Small intestine (tissue), 7 donors: ENCODE measurements around the gene PCSK5. TPM values are rescaled to one million over a fixed set of nuclear protein-coding genes. Genes with fewer than 3 reads are reported as not detected.

ENCODE experiments used
- DNase-seq, 2 donors: peaks; one replicate each; pipeline versions ENCODE4 v3.0.0 to v3.0.0-alpha.2; 2013
- FAIRE-seq: peaks from 2 replicates; lab custom pipeline; 2012; peaks lifted over from hg19 to GRCh38; lab: Jason Lieb, UNC
- H3K27ac ChIP-seq, 3 donors: one replicate each; pipeline ENCODE4 v1.5.1; 2013; ENCODE audit warnings: low read length in 2 of 3, mild to moderate bottlenecking in 2 of 3, control low read depth in 1 of 3, inconsistent platforms in 1 of 3, low read depth in 1 of 3, moderate library complexity in 1 of 3
- H3K27me3 ChIP-seq, 3 donors: one replicate each; pipeline ENCODE4 v1.6.1; 2013; ENCODE audit warnings: low read length in 3 of 3, inconsistent platforms in 1 of 3; ENCODE audit not compliant: control insufficient read depth in 3 of 3, insufficient read depth in 3 of 3
- H3K36me3 ChIP-seq, 3 donors: one replicate each; pipeline ENCODE4 v1.6.1; 2013; ENCODE audit warnings: low read length in 3 of 3, inconsistent platforms in 1 of 3, low read depth in 1 of 3, mild to moderate bottlenecking in 1 of 3, moderate library complexity in 1 of 3; ENCODE audit not compliant: control insufficient read depth in 3 of 3, insufficient read depth in 2 of 3
- H3K4me1 ChIP-seq, 3 donors: one replicate each; pipeline ENCODE4 v1.6.1; 2013; ENCODE audit warnings: low read length in 2 of 3, inconsistent platforms in 1 of 3, low read depth in 1 of 3, mild to moderate bottlenecking in 1 of 3, moderate library complexity in 1 of 3; ENCODE audit not compliant: control insufficient read depth in 3 of 3, insufficient read depth in 2 of 3
- H3K4me3 ChIP-seq, 3 donors: one replicate each; pipeline ENCODE4 v1.5.1; 2013; ENCODE audit warnings: low read length in 3 of 3, control low read depth in 1 of 3, inconsistent platforms in 1 of 3, low read depth in 1 of 3, mild to moderate bottlenecking in 1 of 3, moderate library complexity in 1 of 3
- H3K9me3 ChIP-seq, 2 donors: one replicate each; pipeline ENCODE4 v1.6.1; 2013; ENCODE audit warnings: low read depth in 1 of 2, low read length in 1 of 2; ENCODE audit not compliant: control insufficient read depth in 2 of 2, insufficient read depth in 1 of 2
- WGBS, 3 donors: extraction: QIAGEN DNeasy Blood & Tissue Kit; methylation state at CpG; one replicate each; pipeline ENCODE4 v1.1.7; 2013; 5-methylcytosine and 5-hydroxymethylcytosine counted together
- polyA plus RNA-seq, 4 donors: library from polyadenylated mRNA; stranded (reverse) in 3 of 4; unstranded in 1 of 4; fragments of 200-250 nt in 3 of 4; fragments of 120-200 nt in 1 of 4; gene quantifications; one replicate each; pipeline versions ENCODE4 v1.2.1 to v1.2.3, GENCODE V29; 2013
- donor health status: healthy with polysubstance abuse.
- donor health status: control.
- donor health status: control.
- donor health status: Bipolar disorder and iron deficiency.
- donor health status: healthy.

The PCSK5 gene
- polyA plus RNA-seq, 4 donors = 10.3 to 92.3 (median 16.6) TPM

GRCh38 chr9:75992482-75993206, 102.2 kb downstream of the PCSK5 start:
- FAIRE-seq = no peak
- H3K4me1 ChIP-seq = peaks cover 8 to 61% (median 11%) of the 10 kb centered on the region in 3 donors

DNA sequence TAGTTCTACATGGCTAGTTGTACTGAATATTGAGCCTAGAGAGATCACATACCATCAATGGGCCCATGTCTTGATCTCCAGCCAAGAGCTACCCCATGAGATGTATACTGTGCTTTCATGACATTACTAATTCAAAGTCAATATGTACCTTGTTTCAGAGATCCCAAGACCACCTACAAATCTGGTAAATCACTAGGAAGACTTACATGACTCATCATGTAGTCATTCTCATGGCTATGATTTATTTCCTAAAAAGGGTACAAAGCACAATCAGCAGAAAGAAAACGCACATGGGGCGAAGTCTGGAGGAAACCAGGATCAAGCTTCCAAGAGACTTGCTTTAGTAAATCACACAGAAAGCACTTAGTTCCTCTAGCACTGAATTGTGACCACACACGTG, 103.0 kb downstream of the PCSK5 start:
- Histone ChIP-seq H3K4me3 (no peak overlapping the region), H3K36me3 (peaks cover 0 to 13% (median 7%) of the 10 kb centered on the region in 3 donors), H3K9me3 (no peaks in the 10 kb centered on the region), H3K27ac (peak overlapping the region in 2 of 3 donors; percentile 5 to 47), H3K4me1 (peaks cover 8 to 65% (median 13%) of the 10 kb centered on the region in 3 donors), H3K27me3 (no peaks in the 10 kb centered on the region)
- peak; percentile 35 to 57 for DNase-seq
- FAIRE-seq = no peak
- WGBS, 3 donors = 38 to 66% (median 47%) methylated on average over 3 of the region's 3 CpGs

More at GRCh38 chr9:75992482-75993206, 102.2 kb downstream of the PCSK5 start:
- Histone ChIP-seq H3K27me3 (no peaks in the 10 kb centered on the region), H3K27ac (peak overlapping the region in 1 of 3 donors; percentile 47), H3K4me3 (no peak overlapping the region), H3K36me3 (peaks cover 3 to 20% (median 7%) of the 10 kb centered on the region in 3 donors), H3K9me3 (no peaks in the 10 kb centered on the region)
- DNase-seq = no peak
- WGBS, 3 donors = 76 to 90% (median 78%) methylated on average over 8 of the region's 8 CpGs

DNA sequence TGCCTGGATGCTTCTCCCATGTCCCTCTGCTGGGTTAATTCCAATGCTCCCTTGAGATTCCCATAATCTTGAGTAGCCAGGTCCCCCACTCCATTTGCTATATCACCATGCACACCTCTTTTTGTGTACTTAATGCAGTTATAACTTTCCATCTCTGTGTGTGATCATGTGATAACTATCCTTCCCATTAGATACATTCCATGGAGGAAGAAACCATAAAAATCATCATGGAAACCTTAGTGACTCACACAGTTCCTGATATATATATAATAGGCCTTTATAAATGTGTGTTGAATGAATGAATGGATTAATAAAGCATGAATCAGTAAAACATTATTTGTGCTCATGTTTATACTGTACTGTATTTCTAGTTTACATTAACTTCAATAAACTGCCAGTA, 104.6 kb downstream of the PCSK5 start:
- Histone ChIP-seq H3K4me1 (peaks cover 4 to 49% (median 8%) of the 10 kb centered on the region in 3 donors), H3K27me3 (no peaks in the 10 kb centered on the region), H3K9me3 (no peaks in the 10 kb centered on the region), H3K27ac (no peak overlapping the region), H3K36me3 (peaks cover 0 to 6% (median 4%) of the 10 kb centered on the region in 3 donors), H3K4me3 (no peak overlapping the region)
- FAIRE-seq = no peak
- DNase-seq = peak in 1 of 2 donors; percentile 44

GRCh38 chr9:75996726-75997125, 106.3 kb downstream of the PCSK5 start:
- FAIRE-seq = peak; percentile 23
- no peaks in the 10 kb centered on the region for H3K9me3 ChIP-seq
- H3K4me1 ChIP-seq = peaks cover 4 to 39% (median 8%) of the 10 kb centered on the region in 3 donors
- no peak overlapping the region for H3K4me3 ChIP-seq
- DNase-seq = peak; percentile 64 to 82
- H3K36me3 ChIP-seq = peaks cover 0 to 6% (median 4%) of the 10 kb centered on the region in 3 donors
- H3K27me3 ChIP-seq = no peaks in the 10 kb centered on the region
- peak overlapping the region in 1 of 3 donors; percentile 51 for H3K27ac ChIP-seq

DNA sequence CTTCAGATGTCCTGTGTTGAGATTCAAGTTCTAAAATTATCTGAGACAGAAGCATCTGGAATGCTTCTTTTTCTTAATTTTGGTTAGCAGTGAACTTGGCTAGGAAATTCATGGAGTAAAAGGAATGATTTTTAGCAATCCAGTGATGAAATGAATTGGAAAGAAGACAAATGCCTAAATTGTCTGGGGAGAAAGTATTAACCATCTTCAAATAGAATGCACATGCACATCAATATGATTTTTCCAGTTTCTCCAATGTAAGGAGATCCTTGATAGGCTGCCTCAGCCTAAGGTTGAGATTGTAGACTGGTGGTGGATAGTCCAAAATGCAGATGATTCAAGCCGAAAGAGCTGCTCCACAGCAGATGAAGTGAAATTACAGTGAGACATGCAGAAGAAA, 106.7 kb downstream of the PCSK5 start:
- Histone ChIP-seq H3K27me3 (no peaks in the 10 kb centered on the region), H3K36me3 (peaks cover 0 to 6% (median 3%) of the 10 kb centered on the region in 3 donors), H3K9me3 (no peaks in the 10 kb centered on the region), H3K27ac (peak overlapping the region in 2 of 3 donors; percentile 20 to 51), H3K4me1 (peaks cover 4 to 34% (median 8%) of the 10 kb centered on the region in 3 donors), H3K4me3 (no peak overlapping the region)
- no peak for FAIRE-seq
- peak in 1 of 2 donors; percentile 30 for DNase-seq
- WGBS, 3 donors = 76 to 94% (median 81%) methylated on average over 1 of the region's 1 CpG

GRCh38 chr9:75998096-75998780, 107.8 kb downstream of the PCSK5 start:
- no peak for FAIRE-seq
- Histone ChIP-seq H3K27ac (peak overlapping the region in 1 of 3 donors; percentile 51), H3K9me3 (no peaks in the 10 kb centered on the region), H3K4me3 (no peak overlapping the region), H3K36me3 (peaks cover 0 to 9% (median 3%) of the 10 kb centered on the region in 3 donors), H3K27me3 (no peaks in the 10 kb centered on the region), H3K4me1 (peaks cover 4 to 42% (median 8%) of the 10 kb centered on the region in 3 donors)
- peak in 1 of 2 donors; percentile 48 for DNase-seq
- 45 to 68% (median 47%) methylated on average over 4 of the region's 4 CpGs for WGBS, 3 donors

- Histone ChIP-seq H3K27ac (no peak overlapping the region), H3K9me3 (no peaks in the 10 kb centered on the region), H3K4me3 (no peak overlapping the region), H3K4me1 (peaks cover 0 to 29% (median 4%) of the 10 kb centered on the region in 3 donors), H3K36me3 (peaks cover 0 to 12% (median 0%) of the 10 kb centered on the region in 3 donors), H3K27me3 (no peaks in the 10 kb centered on the region)
- 72 to 83% (median 76%) methylated on average over 2 of the region's 2 CpGs for WGBS, 3 donors
- DNase-seq (no peak), FAIRE-seq (no peak)
Measured at GRCh38 chr9:76001459-76001858, 111.0 kb downstream of the PCSK5 start.

DNA sequence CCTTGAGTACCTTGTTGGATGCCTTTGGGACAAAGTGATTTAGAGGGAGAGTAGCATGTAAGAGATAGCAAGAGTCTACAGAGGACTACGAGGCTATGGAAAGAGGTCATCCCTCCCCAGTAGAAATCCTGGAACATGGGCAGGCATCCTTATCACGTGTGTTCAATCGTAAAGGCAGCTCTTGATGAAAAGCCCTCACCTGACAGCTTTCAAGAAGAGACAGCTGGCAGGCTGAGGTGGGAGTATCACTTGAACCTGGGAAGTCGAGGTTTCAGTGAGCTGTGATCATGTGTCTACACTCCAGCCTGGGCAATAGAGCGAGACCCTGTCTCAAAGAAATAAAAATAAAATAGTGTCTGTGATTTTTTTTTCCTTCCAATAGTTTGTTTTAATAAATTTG, 112.6 kb downstream of the PCSK5 start:
- H3K9me3 ChIP-seq = no peaks in the 10 kb centered on the region
- H3K36me3 ChIP-seq = peaks cover 0 to 12% (median 0%) of the 10 kb centered on the region in 3 donors
- no peak overlapping the region for H3K27ac ChIP-seq
- no peak for FAIRE-seq
- no peak for DNase-seq
- no peaks in the 10 kb centered on the region for H3K27me3 ChIP-seq
- peaks cover 0 to 17% (median under 1%) of the 10 kb centered on the region in 3 donors for H3K4me1 ChIP-seq
- 54 to 70% (median 61%) methylated on average over 5 of the region's 5 CpGs for WGBS, 3 donors
- no peak overlapping the region for H3K4me3 ChIP-seq
